Activated T-helper 1 cell treated with anti-CD3 and anti-CD28 coated beads, Interleukin-12 subunit alpha, Interleukin-12 subunit beta, Interleukin-2, Interleukin-4 antibody, amounts not matched to agents 30 ng/mL and 10 ng/mL and 1 ng/mL, durations not matched to agents 14 hours and 24 hours and 36 hours (primary cell): Measurements from ENCODE around the gene ANKRD63. TPM values are rescaled to one million over a fixed set of nuclear protein-coding genes. Genes with fewer than 3 reads are reported as not detected.

Experiments used
- DNase-seq: peaks from one replicate; pipeline ENCODE4 v3.0.0; 2021; ENCODE audit warnings: low spot score
- H3K27ac Mint-ChIP-seq: one replicate; pipeline ENCODE4 v1.8.0; 2021; ENCODE audit warnings: mild to moderate bottlenecking, mixed read lengths
- H3K27me3 Mint-ChIP-seq: one replicate; pipeline ENCODE4 v1.8.0; 2022; ENCODE audit warnings: mild to moderate bottlenecking, moderate library complexity, mixed read lengths; ENCODE audit not compliant: insufficient read depth
- H3K36me3 Mint-ChIP-seq: one replicate; pipeline ENCODE4 v1.8.0; 2021; ENCODE audit warnings: low read depth, mixed read lengths
- H3K4me1 Mint-ChIP-seq: one replicate; pipeline ENCODE4 v1.8.0; 2021; ENCODE audit warnings: low read depth, mixed read lengths
- H3K4me3 Mint-ChIP-seq: one replicate; pipeline ENCODE4 v1.8.0; 2021; ENCODE audit warnings: mild to moderate bottlenecking, moderate library complexity, mixed read lengths
- H3K9me3 Mint-ChIP-seq: one replicate; pipeline ENCODE4 v1.8.0; 2021; ENCODE audit warnings: mixed read lengths
- intact Hi-C: fragments of 100-400 bp; cut with micrococcal nuclease; formaldehyde crosslinking; loops from one replicate; pipeline ENCODE4 v1.15.1; 2024
- total RNA-seq: library from RNA; stranded (reverse); gene quantifications from 2 replicates; pipeline ENCODE4 v1.2.3, GENCODE V29; 2022

ANKRD63 gene
- total RNA-seq, 1 donor from 2014 or later = not detected

DNA sequence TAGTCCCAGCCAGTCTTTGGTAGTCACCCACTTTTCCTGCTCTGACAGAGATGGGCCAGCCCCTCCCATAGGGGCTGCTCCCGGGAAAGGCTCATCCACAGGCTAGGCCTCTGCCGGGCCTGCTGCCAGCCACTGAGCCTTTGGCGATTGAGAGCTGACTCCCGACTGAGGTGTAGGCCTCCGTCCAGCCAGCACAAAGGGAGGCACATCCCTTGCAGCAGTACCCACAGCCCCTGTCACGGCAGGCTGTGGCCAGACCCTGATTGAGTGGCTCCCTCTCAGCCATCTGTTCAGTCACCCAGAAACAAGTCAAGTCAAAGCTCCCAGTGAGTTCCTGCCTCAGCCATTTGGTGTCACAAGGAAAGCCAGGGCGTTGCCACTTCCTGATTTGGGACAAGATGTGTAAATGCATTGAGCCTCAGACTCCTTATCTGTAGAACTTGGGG, 50.2 kb downstream of the ANKRD63 start:
- DNase-seq = no peak
- Mint-ChIP-seq H3K36me3 (no peaks in the 10 kb centered on the region), H3K9me3 (no peaks in the 10 kb centered on the region), H3K4me1 (no peaks in the 10 kb centered on the region), H3K27ac (no peak overlapping the region), H3K27me3 (peaks cover 7% of the 10 kb centered on the region), H3K4me3 (no peak overlapping the region)
- intact Hi-C loops = no loop called here

Other genes starting within 250 kb of the ANKRD63 start
- gene SRP14, start 243.9 kb downstream of the ANKRD63 start, total RNA-seq = 144 and 147 TPM in 2 replicates
- 10.1 and 16.5 TPM in 2 replicates for gene BMF, start 174.2 kb downstream of the ANKRD63 start, total RNA-seq
- gene BUB1B, start 122.0 kb downstream of the ANKRD63 start, total RNA-seq = 71.0 and 76.1 TPM in 2 replicates
- gene PAK6, start 44.0 kb downstream of the ANKRD63 start, total RNA-seq = 0.26 and 0.78 TPM in 2 replicates
- 88.5 and 89.0 TPM in 2 replicates for gene PLCB2, start 24.9 kb upstream of the ANKRD63 start, total RNA-seq
- 19.2 and 25.1 TPM in 2 replicates for gene INAFM2, start 40.6 kb upstream of the ANKRD63 start, total RNA-seq
- 0.21 and 0.24 TPM in 2 replicates for gene CCDC9B, start 57.9 kb upstream of the ANKRD63 start, total RNA-seq
- gene PHGR1, start 68.0 kb upstream of the ANKRD63 start, total RNA-seq = not detected in 2 replicates
- gene DISP2, start 75.2 kb upstream of the ANKRD63 start, total RNA-seq = 0.02 and 0.54 TPM in 2 replicates
- gene KNSTRN, start 99.7 kb upstream of the ANKRD63 start, total RNA-seq = 48.4 and 52.1 TPM in 2 replicates
- 59.6 and 65.2 TPM in 2 replicates for gene IVD, start 122.7 kb upstream of the ANKRD63 start, total RNA-seq
- gene BAHD1, start 157.9 kb upstream of the ANKRD63 start, total RNA-seq = 26.5 and 26.9 TPM in 2 replicates
- 9.7 and 10.2 TPM in 2 replicates for gene CHST14, start 187.9 kb upstream of the ANKRD63 start, total RNA-seq